Breast epithelium (tissue), 4 donors: ENCODE measurements around the gene LOC101059915.

Source experiments
- DNase-seq, 2 donors: peaks; one replicate each; pipeline ENCODE4 v3.0.0-alpha.2; 2019; ENCODE audit warnings: low spot score in 2 of 2
- H3K27ac ChIP-seq, 2 donors: fragments of 200-600 bp; sonication (generic) in 1 of 2; one replicate each; pipeline ENCODE4 v1.5.1; 2016 to 2019; ENCODE audit warnings: mild to moderate bottlenecking in 1 of 2
- H3K27me3 ChIP-seq, 2 donors: fragments of 200-600 bp; sonication (generic) in 1 of 2; one replicate each; pipeline versions ENCODE4 v1.5.1 to v1.6.0; 2017 to 2019; ENCODE audit warnings: control low read depth in 1 of 2, mild to moderate bottlenecking in 1 of 2
- H3K36me3 ChIP-seq: fragments of 200-600 bp; one replicate; pipeline ENCODE4 v1.5.1; 2019
- H3K4me1 ChIP-seq, 2 donors: fragments of 200-600 bp; sonication (generic); one replicate each; pipeline ENCODE4 v1.5.1; 2016 to 2019; ENCODE audit warnings: control low read depth in 1 of 2
- H3K4me3 ChIP-seq, 3 donors: fragments of 200-600 bp; sonication (generic); 1 replicate in 2 of 3; 2 replicates in 1 of 3; pipeline ENCODE4 v1.5.1; 2016 to 2019; ENCODE audit warnings: mild to moderate bottlenecking in 3 of 3, moderate library complexity in 2 of 3
- H3K9me3 ChIP-seq, 2 donors: fragments of 200-600 bp; sonication (generic) in 1 of 2; one replicate each; pipeline ENCODE4 v1.5.1; 2016 to 2019; ENCODE audit warnings: control low read depth in 1 of 2
- CTCF ChIP-seq, 3 donors: fragments of 450-650 bp; IDR thresholded peaks; one replicate each; pipeline ENCODE4 v1.5.1; 2016 to 2017; ENCODE audit warnings: antibody characterized with exemption in 3 of 3, mild to moderate bottlenecking in 3 of 3, moderate library complexity in 3 of 3
- POLR2A ChIP-seq: fragments of 450-650 bp; IDR thresholded peaks from one replicate; pipeline ENCODE4 v1.6.1; 2016; ENCODE audit warnings: antibody characterized with exemption, mild to moderate bottlenecking, moderate library complexity
- POLR2AphosphoS5 ChIP-seq, 3 donors: sonication (generic); formaldehyde crosslinking; IDR thresholded peaks; one replicate each; pipeline ENCODE4 v1.6.1; 2017; ENCODE audit warnings: antibody characterized with exemption in 3 of 3
- intact Hi-C: fragments of 100-400 bp; cut with DNase I; formaldehyde crosslinking; loops from one replicate; pipeline ENCODE4 v1.15.1; 2023; ENCODE audit warnings: low total_unique reads

LOC101059915 gene

GRCh38 chrX:71667328-71668247 lies at the start of gene LOC101059915:
LOC101059915 (plus strand) TSS chrX:71667546.
- Histone ChIP-seq H3K4me3 (no peak within 1 kb of the TSS), H3K36me3 (no peaks in the 10 kb centered on the region), H3K27ac (no peak within 1 kb of the TSS), H3K9me3 (no peaks in the 10 kb centered on the region), H3K27me3 (peaks cover 0 to 43% of the 10 kb centered on the region in 2 donors), H3K4me1 (no peaks in the 10 kb centered on the region)
- DNase-seq = no peak
- no peak for TF ChIP-seq CTCF (IDR thresholded peaks at IDR 0.05)
- no peak for TF ChIP-seq POLR2A
- no peak for TF ChIP-seq POLR2AphosphoS5 (IDR thresholded peaks at IDR 0.05)
- intact Hi-C loops = no loop called here

- H3K36me3 ChIP-seq = no peaks in the 10 kb centered on the region
- intact Hi-C loops = no loop called here
- no peak overlapping the region for H3K4me3 ChIP-seq
- no peaks in the 10 kb centered on the region for H3K4me1 ChIP-seq
- peaks cover 0 to 35% of the 10 kb centered on the region in 2 donors for H3K27me3 ChIP-seq
- H3K9me3 ChIP-seq = no peaks in the 10 kb centered on the region
- H3K27ac ChIP-seq = no peak overlapping the region
- no peak for DNase-seq
- TF ChIP-seq POLR2A (no peak), POLR2AphosphoS5 (IDR thresholded peaks at IDR 0.05) (no peak)
Measured at GRCh38 chrX:71617742-71618141, 49.6 kb upstream of the LOC101059915 start.

- Histone ChIP-seq H3K27me3 (peaks cover 0 to 35% of the 10 kb centered on the region in 2 donors), H3K27ac (no peak within 1 kb of the TSS), H3K36me3 (no peaks in the 10 kb centered on the region), H3K9me3 (no peaks in the 10 kb centered on the region), H3K4me1 (no peaks in the 10 kb centered on the region), H3K4me3 (no peak within 1 kb of the TSS)
- TF ChIP-seq POLR2AphosphoS5 (IDR thresholded peaks at IDR 0.05) (no peak), POLR2A (no peak), CTCF (IDR thresholded peaks at IDR 0.05) (no peak)
- no peak for DNase-seq
- intact Hi-C loops = no loop called here
Measured at GRCh38 chrX:71618303-71618721, 49.0 kb upstream of the LOC101059915 start, which contains the start of gene CXCR3. CXCR3 (minus strand) TSS chrX:71618511; CDS start chrX:71618449, 62 bp downstream.

DNA sequence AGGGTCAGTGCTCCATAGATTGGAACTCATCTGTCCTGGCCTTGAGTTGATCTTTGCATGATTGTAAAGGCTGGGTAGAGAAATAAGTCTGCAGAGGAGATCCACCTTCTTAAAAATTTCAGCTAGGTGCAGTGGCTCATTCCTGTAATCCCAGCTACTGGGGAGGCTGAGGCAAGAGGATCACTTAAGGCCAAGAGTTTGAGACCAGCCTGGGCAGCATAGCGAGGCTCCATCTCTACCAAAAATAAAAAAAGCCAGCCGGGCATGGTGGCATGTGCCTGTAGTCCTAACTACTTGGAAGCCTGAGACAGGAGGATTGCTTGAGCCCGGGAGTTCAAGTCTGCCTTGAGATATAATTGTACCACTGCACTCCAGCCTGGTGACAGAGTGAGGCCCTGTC lies 48.6 kb upstream of the LOC101059915 start:
- no peak overlapping the region for H3K27ac ChIP-seq
- no peaks in the 10 kb centered on the region for H3K4me1 ChIP-seq
- intact Hi-C loops = no loop called here
- H3K4me3 ChIP-seq = no peak overlapping the region
- no peak for DNase-seq
- no peaks in the 10 kb centered on the region for H3K36me3 ChIP-seq
- peaks cover 0 to 35% of the 10 kb centered on the region in 2 donors for H3K27me3 ChIP-seq
- H3K9me3 ChIP-seq = no peaks in the 10 kb centered on the region
- TF ChIP-seq CTCF (IDR thresholded peaks at IDR 0.05) = no peak
- no peak for TF ChIP-seq POLR2A
- no peak for TF ChIP-seq POLR2AphosphoS5 (IDR thresholded peaks at IDR 0.05)

- no peak for DNase-seq
- intact Hi-C loops = no loop called here
Measured at GRCh38 chrX:71619193-71619592, 48.2 kb upstream of the LOC101059915 start.

More at GRCh38 chrX:71619193-71619592, 48.2 kb upstream of the LOC101059915 start:
- peaks cover 0 to 35% of the 10 kb centered on the region in 2 donors for H3K27me3 ChIP-seq
- no peaks in the 10 kb centered on the region for H3K4me1 ChIP-seq
- H3K27ac ChIP-seq = no peak overlapping the region
- TF ChIP-seq CTCF (IDR thresholded peaks at IDR 0.05) (no peak), POLR2A (no peak), POLR2AphosphoS5 (IDR thresholded peaks at IDR 0.05) (no peak)
- no peaks in the 10 kb centered on the region for H3K9me3 ChIP-seq
- no peaks in the 10 kb centered on the region for H3K36me3 ChIP-seq
- no peak overlapping the region for H3K4me3 ChIP-seq
